ENCODE results near the gene CHST3. TPM values are rescaled to one million over a fixed set of nuclear protein-coding genes. Genes with fewer than 3 reads are reported as not detected.
A peak's percentile ranks its signal among the peaks of the same experiment; 100 is the strongest.

Gene CHST3
- total and polyA plus RNA-seq, 4 donors: 2.2 to 13.7 (median 8.0) TPM

- Histone ChIP-seq H3K27ac (ENCODE audit: low read depth in 1 of 2, low read length in 1 of 2) (no peak overlapping the region), H3K27me3 (ENCODE audit: control insufficient read depth in 3 of 3, insufficient read depth in 3 of 3, low read length in 2 of 3) (no peaks in the 10 kb centered on the region), H3K4me3 (no peak overlapping the region), H3K9me3 (ENCODE audit: control insufficient read depth in 4 of 4, insufficient read depth in 3 of 4, low read length in 3 of 4) (no peaks in the 10 kb centered on the region), H3K36me3 (ENCODE audit: control insufficient read depth in 4 of 4, insufficient read depth in 4 of 4, low read length in 4 of 4) (no peaks in the 10 kb centered on the region), H3K4me1 (ENCODE audit: control insufficient read depth in 5 of 5, insufficient read depth in 5 of 5, low read length in 5 of 5) (peaks cover 11 to 57% (median 32%) of the 10 kb centered on the region in 5 donors), H3K9ac (ENCODE audit: insufficient read depth in 1 of 2, low read length in 2 of 2) (peak overlapping the region in 1 of 2 donors; percentile 30)
- no peak for TF ChIP-seq CTCF (IDR thresholded peaks at IDR 0.05; ENCODE audit: control extremely low read depth, extremely low read depth)
- 84 to 94% methylated on average over 3 of the region's 3 CpGs for whole genome bisulfite sequencing, 2 donors
- ATAC-seq (ENCODE audit: insufficient read depth, low FRiP score): no peak
- peak in 2 of 3 donors; percentile 60 to 68 for DNase-seq
Observed at GRCh38 chr10:71995449-71995848, 31.3 kb downstream of the CHST3 start.

GRCh38 chr10:71995887-71996575, 31.8 kb downstream of the CHST3 start:
- ATAC-seq (ENCODE audit: insufficient read depth, low FRiP score) (no peak), DNase-seq (peak; percentile 73 to 94 (median 93))
- 58 to 85% methylated on average over 6 of the region's 6 CpGs for WGBS, 2 donors
- Histone ChIP-seq H3K4me3 (no peak overlapping the region), H3K27me3 (ENCODE audit: control insufficient read depth in 3 of 3, insufficient read depth in 3 of 3, low read length in 2 of 3) (no peaks in the 10 kb centered on the region), H3K9ac (ENCODE audit: insufficient read depth in 1 of 2, low read length in 2 of 2) (peak overlapping the region in 1 of 2 donors; percentile 30), H3K9me3 (ENCODE audit: control insufficient read depth in 4 of 4, insufficient read depth in 3 of 4, low read length in 3 of 4) (no peaks in the 10 kb centered on the region), H3K36me3 (ENCODE audit: control insufficient read depth in 4 of 4, insufficient read depth in 4 of 4, low read length in 4 of 4) (no peaks in the 10 kb centered on the region), H3K4me1 (ENCODE audit: control insufficient read depth in 5 of 5, insufficient read depth in 5 of 5, low read length in 5 of 5) (peaks cover 14 to 63% (median 32%) of the 10 kb centered on the region in 5 donors), H3K27ac (ENCODE audit: low read depth in 1 of 2, low read length in 1 of 2) (no peak overlapping the region)
- TF ChIP-seq CTCF (IDR thresholded peaks at IDR 0.05; ENCODE audit: control extremely low read depth, extremely low read depth): no peak

GRCh38 chr10:71996592-71997371, 32.6 kb downstream of the CHST3 start:
- TF ChIP-seq CTCF (IDR thresholded peaks at IDR 0.05; ENCODE audit: control extremely low read depth, extremely low read depth): no peak
- Histone ChIP-seq H3K4me3 (no peak overlapping the region), H3K27ac (ENCODE audit: low read depth in 1 of 2, low read length in 1 of 2) (no peak overlapping the region), H3K9me3 (ENCODE audit: control insufficient read depth in 4 of 4, insufficient read depth in 3 of 4, low read length in 3 of 4) (no peaks in the 10 kb centered on the region), H3K36me3 (ENCODE audit: control insufficient read depth in 4 of 4, insufficient read depth in 4 of 4, low read length in 4 of 4) (no peaks in the 10 kb centered on the region), H3K9ac (ENCODE audit: insufficient read depth in 1 of 2, low read length in 2 of 2) (no peak overlapping the region), H3K4me1 (ENCODE audit: control insufficient read depth in 5 of 5, insufficient read depth in 5 of 5, low read length in 5 of 5) (peaks cover 17 to 66% (median 32%) of the 10 kb centered on the region in 5 donors), H3K27me3 (ENCODE audit: control insufficient read depth in 3 of 3, insufficient read depth in 3 of 3, low read length in 2 of 3) (no peaks in the 10 kb centered on the region)
- 85 to 91% methylated on average over 13 of the region's 13 CpGs for WGBS, 2 donors
- ATAC-seq (ENCODE audit: insufficient read depth, low FRiP score) (no peak), DNase-seq (no peak)

All from lung (tissue), 12 donors.